AG04450 (cell line): Measurements from ENCODE around the gene KLF3. TPM values are rescaled to one million over a fixed set of nuclear protein-coding genes. Genes with fewer than 3 reads are reported as not detected.

ENCODE experiments used
- CTCF ChIA-PET: fragments of 300-600, 350-600 bp; formaldehyde crosslinking; extraction: SDS; loops from one replicate; lab custom pipeline; 2022; ENCODE audit warnings: antibody characterized with exemption, inconsistent platforms; lab: Charles Lee
- POLR2A ChIA-PET: fragments of 350-600 bp; formaldehyde crosslinking; extraction: SDS; loops from one replicate; lab custom pipeline; 2021; ENCODE audit warnings: antibody characterized with exemption, inconsistent platforms; lab: Yijun Ruan, JAX
- DNase-seq: peaks from one replicate; pipeline ENCODE4 v3.0.0-alpha.2; 2011; ENCODE audit warnings: low read depth, low spot score
- H3K27ac ChIP-seq: one replicate; pipeline ENCODE4 v1.5.1; 2012; ENCODE audit warnings: low read depth, low read length, control low read depth
- H3K27me3 ChIP-seq: one replicate; pipeline ENCODE4 v1.6.0; 2012; ENCODE audit warnings: low read length; ENCODE audit not compliant: control insufficient read depth, insufficient read depth
- H3K4me3 ChIP-seq: 2 replicates; pipeline ENCODE4 v1.5.1; 2011; ENCODE audit warnings: mild to moderate bottlenecking, low read depth, low read length, control low read depth
- H3K9me3 ChIP-seq: 2 replicates; pipeline ENCODE4 v1.5.1; 2012; ENCODE audit warnings: low read length; ENCODE audit not compliant: control insufficient read depth, insufficient read depth
- CTCF ChIP-seq: IDR thresholded peaks from 2 replicates; pipeline ENCODE4 v1.5.1; 2011; ENCODE audit warnings: low read depth, low read length, control low read depth, inconsistent platforms
- polyA plus RNA-seq: library from polyadenylated mRNA; depleted of rRNA; stranded (reverse); fragments of >200 nt; gene quantifications from 2 replicates; pipeline ENCODE4 v1.2.3, GENCODE V29; 2011

Gene KLF3
- polyA plus RNA-seq, 1 experiment, result 24.3 TPM

GRCh38 chr4:38723726-38724474 lies 59.9 kb downstream of the KLF3 start:
- DNase-seq, result no peak
- Histone ChIP-seq H3K9me3 (no peaks in the 10 kb centered on the region), H3K27me3 (no peaks in the 10 kb centered on the region), H3K4me3 (no peak overlapping the region), H3K27ac (no peak overlapping the region)
- TF ChIP-seq CTCF, result no peak
- ChIA-PET CTCF (interaction anchor here (0.6 to 1.9 kb wide), 4 partner anchors 56 to 544 kb away, joined by 3 to 11 read pairs (median 4); no protein-coding TSS in a partner anchor), POLR2A (no interaction called here)

GRCh38 chr4:38724475-38724808 lies 60.4 kb downstream of the KLF3 start:
- DNase-seq, result no peak
- Histone ChIP-seq H3K27me3 (no peaks in the 10 kb centered on the region), H3K4me3 (no peak overlapping the region), H3K9me3 (no peaks in the 10 kb centered on the region), H3K27ac (no peak overlapping the region)
- CTCF ChIA-PET, result interaction anchor here (0.6 to 1.5 kb wide), 2 partner anchors 57 to 418 kb away, joined by 3 read pairs; no protein-coding TSS in a partner anchor
- no peak for TF ChIP-seq CTCF
- POLR2A ChIA-PET, result no interaction called here

GRCh38 chr4:38728631-38729141 lies 64.7 kb downstream of the KLF3 start:
- no peak overlapping the region for H3K4me3 ChIP-seq
- H3K27me3 ChIP-seq, result no peaks in the 10 kb centered on the region
- no peak for TF ChIP-seq CTCF
- ChIA-PET POLR2A (no interaction called here), CTCF (interaction anchor here (1.0 to 5.8 kb wide), 3 partner anchors 409 to 666 kb away, joined by 6 to 97 read pairs (median 22); no protein-coding TSS in a partner anchor)
- no peak for DNase-seq
- no peak overlapping the region for H3K27ac ChIP-seq
- peaks cover 6% of the 10 kb centered on the region; the same call in 1 of the 2 replicates for H3K9me3 ChIP-seq

- CTCF ChIA-PET, result interaction anchor here (0.6 to 5.8 kb wide), 17 partner anchors 11 to 699 kb away, joined by 3 to 97 read pairs (median 7); partner anchors contain the start of gene TLR10
- POLR2A ChIA-PET, result interaction anchor here (0.7 to 1.0 kb wide), 4 partner anchors 67 to 556 kb away, joined by 3 to 6 read pairs (median 4); no protein-coding TSS in a partner anchor
Measured at GRCh38 chr4:38730493-38730829, 66.5 kb downstream of the KLF3 start.

More at GRCh38 chr4:38730493-38730829, 66.5 kb downstream of the KLF3 start:
- Histone ChIP-seq H3K9me3 (peaks cover 9% of the 10 kb centered on the region; the same call in 1 of the 2 replicates), H3K4me3 (no peak overlapping the region), H3K27me3 (peaks cover 6% of the 10 kb centered on the region), H3K27ac (no peak overlapping the region)
- DNase-seq, result no peak
- TF ChIP-seq CTCF, result no peak
